ENCODE measurements around the gene CCDC149. TPM values are rescaled to one million over a fixed set of nuclear protein-coding genes. Genes with fewer than 3 reads are reported as not detected.

Gene CCDC149
- total RNA-seq, 1 experiment from 2014 or later, result 0.95 TPM

GRCh38 chr4:24871210-24871609, 41.6 kb downstream of the CCDC149 start:
- H3K9me3 Mint-ChIP-seq (ENCODE audit: unreplicated experiment), result no peaks in the 10 kb centered on the region
- no peak overlapping the region for H3K4me3 ChIP-seq (ENCODE audit: low read depth, low read length)
- no peak overlapping the region for H3K4me3 Mint-ChIP-seq (ENCODE audit: unreplicated experiment)
- no peaks in the 10 kb centered on the region for H3K4me1 ChIP-seq
- ChIA-PET POLR2A (no interaction called here), CTCF (no interaction called here)
- H3K9me3 ChIP-seq, result no peaks in the 10 kb centered on the region
- H3K36me3 ChIP-seq (ENCODE audit: control insufficient read depth, insufficient read depth, low read length), result no peaks in the 10 kb centered on the region
- no peak for DNase-seq
- peaks cover 9% of the 10 kb centered on the region for H3K27me3 Mint-ChIP-seq (ENCODE audit: insufficient read depth, unreplicated experiment)
- no peak for TF ChIP-seq CTCF (IDR thresholded peaks at IDR 0.05; ENCODE audit: insufficient read depth in 1 of 2, low read depth in 1 of 2, low read length in 1 of 2, severe bottlenecking in 1 of 2, unreplicated experiment in 1 of 2)
- no TSS peak for BruUV-seq (replicated peaks)
- no peaks in the 10 kb centered on the region for H3K4me1 Mint-ChIP-seq (ENCODE audit: low read depth, unreplicated experiment)
- H3K36me3 Mint-ChIP-seq (ENCODE audit: insufficient read depth, unreplicated experiment), result no peaks in the 10 kb centered on the region
- H3K27me3 ChIP-seq (replicated peaks; ENCODE audit: control insufficient read depth, insufficient read depth, low read length), result no peaks in the 10 kb centered on the region
- no peak overlapping the region for H3K27ac Mint-ChIP-seq (ENCODE audit: unreplicated experiment)
- intact Hi-C loops (cut with micrococcal nuclease; ENCODE audit: unreplicated experiment), result no loop called here

GRCh38 chr4:24867766-24868296, 45.0 kb downstream of the CCDC149 start:
- ChIA-PET CTCF (interaction anchor here (0.6 kb wide), 2 partner anchors 22 to 395 kb away, joined by 3 to 8 read pairs; no protein-coding TSS in a partner anchor), POLR2A (no interaction called here)
- Mint-ChIP-seq H3K4me1 (ENCODE audit: low read depth, unreplicated experiment) (no peaks in the 10 kb centered on the region), H3K36me3 (ENCODE audit: insufficient read depth, unreplicated experiment) (no peaks in the 10 kb centered on the region), H3K9me3 (ENCODE audit: unreplicated experiment) (peaks cover 4% of the 10 kb centered on the region), H3K27ac (ENCODE audit: unreplicated experiment) (no peak overlapping the region), H3K4me3 (ENCODE audit: unreplicated experiment) (no peak overlapping the region), H3K27me3 (ENCODE audit: insufficient read depth, unreplicated experiment) (peaks cover 9% of the 10 kb centered on the region)
- Histone ChIP-seq H3K27me3 (replicated peaks; ENCODE audit: control insufficient read depth, insufficient read depth, low read length) (no peaks in the 10 kb centered on the region), H3K4me1 (no peaks in the 10 kb centered on the region), H3K4me3 (ENCODE audit: low read depth, low read length) (no peak overlapping the region), H3K9me3 (no peaks in the 10 kb centered on the region), H3K36me3 (ENCODE audit: control insufficient read depth, insufficient read depth, low read length) (no peaks in the 10 kb centered on the region)
- intact Hi-C loops (cut with micrococcal nuclease; ENCODE audit: unreplicated experiment), result no loop called here
- DNase-seq, result no peak
- TF ChIP-seq CTCF (IDR thresholded peaks at IDR 0.05; ENCODE audit: insufficient read depth in 1 of 2, low read depth in 1 of 2, low read length in 1 of 2, severe bottlenecking in 1 of 2, unreplicated experiment in 1 of 2), result no peak
- BruUV-seq (replicated peaks), result no TSS peak

- no TSS peak for BruUV-seq (replicated peaks)
- Mint-ChIP-seq H3K4me3 (ENCODE audit: unreplicated experiment) (no peak overlapping the region), H3K27me3 (ENCODE audit: insufficient read depth, unreplicated experiment) (peaks cover 9% of the 10 kb centered on the region), H3K36me3 (ENCODE audit: insufficient read depth, unreplicated experiment) (no peaks in the 10 kb centered on the region), H3K9me3 (ENCODE audit: unreplicated experiment) (peaks cover 10% of the 10 kb centered on the region), H3K27ac (ENCODE audit: unreplicated experiment) (no peak overlapping the region), H3K4me1 (ENCODE audit: low read depth, unreplicated experiment) (no peaks in the 10 kb centered on the region)
- ChIA-PET POLR2A (no interaction called here), CTCF (interaction anchor here (0.6 kb wide), 1 partner anchor 23 kb away, joined by 3 read pairs; no protein-coding TSS in a partner anchor)
- Histone ChIP-seq H3K4me3 (ENCODE audit: low read depth, low read length) (no peak overlapping the region), H3K36me3 (ENCODE audit: control insufficient read depth, insufficient read depth, low read length) (no peaks in the 10 kb centered on the region), H3K4me1 (no peaks in the 10 kb centered on the region), H3K9me3 (no peaks in the 10 kb centered on the region), H3K27me3 (replicated peaks; ENCODE audit: control insufficient read depth, insufficient read depth, low read length) (no peaks in the 10 kb centered on the region)
- no peak for DNase-seq
- no peak for TF ChIP-seq CTCF (IDR thresholded peaks at IDR 0.05; ENCODE audit: insufficient read depth in 1 of 2, low read depth in 1 of 2, low read length in 1 of 2, severe bottlenecking in 1 of 2, unreplicated experiment in 1 of 2)
- intact Hi-C loops (cut with micrococcal nuclease; ENCODE audit: unreplicated experiment), result no loop called here
Observed at GRCh38 chr4:24867251-24867650, 45.6 kb downstream of the CCDC149 start.
